ENCODE results near the gene GSDME.

Gene GSDME

DNA sequence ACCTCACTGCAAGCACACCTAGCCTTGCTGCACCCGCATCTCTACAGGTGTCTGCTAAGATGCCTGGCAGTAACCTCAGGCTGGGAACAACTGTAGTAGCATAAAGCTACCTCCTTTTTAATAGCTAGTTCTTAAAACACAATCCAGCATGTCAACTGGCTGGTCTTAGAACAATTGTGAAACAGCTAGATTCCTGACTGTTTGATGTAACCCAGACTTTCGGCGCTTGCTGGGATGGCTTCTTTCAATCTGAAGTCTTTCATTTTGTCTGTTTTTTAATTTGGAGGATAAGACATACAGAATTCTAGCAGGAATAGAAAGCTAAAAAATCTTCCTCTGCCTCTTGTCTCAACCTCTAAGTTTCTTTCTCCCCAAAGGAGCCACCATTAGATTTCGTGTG is 59.8 kb downstream of the GSDME start:
- Histone ChIP-seq H3K9me2 (replicated peaks; ENCODE audit: insufficient read depth, low read length) (no peaks in the 10 kb centered on the region), H3K4me3 (ENCODE audit: low read length) (no peak overlapping the region), H4K20me1 (ENCODE audit: insufficient read depth, low read length) (no peaks in the 10 kb centered on the region), H3K4me2 (ENCODE audit: low read depth, low read length) (no peak overlapping the region), H3K36me3 (replicated peaks; ENCODE audit: insufficient read depth, low read length) (no peaks in the 10 kb centered on the region), H3K79me2 (ENCODE audit: low read length) (no peaks in the 10 kb centered on the region), H2AFZ (ENCODE audit: low read length) (no peak overlapping the region), H3F3A (ENCODE audit: insufficient read depth, low read length) (no peaks in the 10 kb centered on the region), H3K9ac (ENCODE audit: low read length) (no peak overlapping the region), H3K27me3 (replicated peaks; ENCODE audit: insufficient read depth, low read length) (no peaks in the 10 kb centered on the region), H3K27ac (ENCODE audit: low read length) (no peak overlapping the region), H3K4me1 (ENCODE audit: low read length) (no peaks in the 10 kb centered on the region), H3K9me3 (replicated peaks; ENCODE audit: insufficient read depth, low read length) (no peaks in the 10 kb centered on the region)
- TF ChIP-seq EZH2 (optimal IDR thresholded peaks at IDR 0.05; ENCODE audit: low read depth, low read length) (no peak), EZH2phosphoT487 (IDR thresholded peaks at IDR 0.05; ENCODE audit: low read length) (no peak)
- TF ChIP-seq, protein P1, sequence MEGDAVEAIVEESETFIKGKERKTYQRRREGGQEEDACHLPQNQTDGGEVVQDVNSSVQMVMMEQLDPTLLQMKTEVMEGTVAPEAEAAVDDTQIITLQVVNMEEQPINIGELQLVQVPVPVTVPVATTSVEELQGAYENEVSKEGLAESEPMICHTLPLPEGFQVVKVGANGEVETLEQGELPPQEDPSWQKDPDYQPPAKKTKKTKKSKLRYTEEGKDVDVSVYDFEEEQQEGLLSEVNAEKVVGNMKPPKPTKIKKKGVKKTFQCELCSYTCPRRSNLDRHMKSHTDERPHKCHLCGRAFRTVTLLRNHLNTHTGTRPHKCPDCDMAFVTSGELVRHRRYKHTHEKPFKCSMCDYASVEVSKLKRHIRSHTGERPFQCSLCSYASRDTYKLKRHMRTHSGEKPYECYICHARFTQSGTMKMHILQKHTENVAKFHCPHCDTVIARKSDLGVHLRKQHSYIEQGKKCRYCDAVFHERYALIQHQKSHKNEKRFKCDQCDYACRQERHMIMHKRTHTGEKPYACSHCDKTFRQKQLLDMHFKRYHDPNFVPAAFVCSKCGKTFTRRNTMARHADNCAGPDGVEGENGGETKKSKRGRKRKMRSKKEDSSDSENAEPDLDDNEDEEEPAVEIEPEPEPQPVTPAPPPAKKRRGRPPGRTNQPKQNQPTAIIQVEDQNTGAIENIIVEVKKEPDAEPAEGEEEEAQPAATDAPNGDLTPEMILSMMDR (IDR thresholded peaks at IDR 0.05; ENCODE audit: low read length) = no peak
- DNase-seq = no peak

DNA sequence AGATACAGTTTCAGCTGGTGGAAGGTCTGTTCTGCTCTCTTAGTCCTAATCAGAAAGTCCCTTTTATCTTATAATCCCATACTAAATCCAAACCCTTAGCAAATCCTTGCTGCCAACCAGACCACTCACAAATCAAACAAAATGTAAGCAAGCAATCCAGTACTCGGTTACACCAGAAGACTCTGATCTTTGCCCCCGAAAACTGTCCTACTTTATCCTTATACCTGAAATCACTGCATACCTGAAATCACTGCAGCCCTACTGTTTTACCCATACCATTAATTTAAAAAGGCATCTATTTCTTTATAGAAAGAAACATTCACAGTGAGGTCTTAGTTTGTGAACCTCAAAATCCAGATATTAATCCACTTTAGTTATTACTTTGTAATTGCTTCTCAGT is 64.7 kb downstream of the GSDME start:
- Histone ChIP-seq H3F3A (ENCODE audit: insufficient read depth, low read length) (no peaks in the 10 kb centered on the region), H4K20me1 (ENCODE audit: insufficient read depth, low read length) (no peaks in the 10 kb centered on the region), H3K79me2 (ENCODE audit: low read length) (no peaks in the 10 kb centered on the region), H3K9me2 (replicated peaks; ENCODE audit: insufficient read depth, low read length) (no peaks in the 10 kb centered on the region), H2AFZ (ENCODE audit: low read length) (no peak overlapping the region), H3K9me3 (replicated peaks; ENCODE audit: insufficient read depth, low read length) (no peaks in the 10 kb centered on the region), H3K4me2 (ENCODE audit: low read depth, low read length) (no peak overlapping the region), H3K9ac (ENCODE audit: low read length) (no peak overlapping the region), H3K27me3 (replicated peaks; ENCODE audit: insufficient read depth, low read length) (no peaks in the 10 kb centered on the region), H3K4me3 (ENCODE audit: low read length) (no peak overlapping the region), H3K27ac (ENCODE audit: low read length) (no peak overlapping the region), H3K4me1 (ENCODE audit: low read length) (no peaks in the 10 kb centered on the region), H3K36me3 (replicated peaks; ENCODE audit: insufficient read depth, low read length) (no peaks in the 10 kb centered on the region)
- TF ChIP-seq, protein P1 (IDR thresholded peaks at IDR 0.05; ENCODE audit: low read length) = no peak
- TF ChIP-seq EZH2 (optimal IDR thresholded peaks at IDR 0.05; ENCODE audit: low read depth, low read length) (no peak), EZH2phosphoT487 (IDR thresholded peaks at IDR 0.05; ENCODE audit: low read length) (no peak)
- no peak for DNase-seq

DNA sequence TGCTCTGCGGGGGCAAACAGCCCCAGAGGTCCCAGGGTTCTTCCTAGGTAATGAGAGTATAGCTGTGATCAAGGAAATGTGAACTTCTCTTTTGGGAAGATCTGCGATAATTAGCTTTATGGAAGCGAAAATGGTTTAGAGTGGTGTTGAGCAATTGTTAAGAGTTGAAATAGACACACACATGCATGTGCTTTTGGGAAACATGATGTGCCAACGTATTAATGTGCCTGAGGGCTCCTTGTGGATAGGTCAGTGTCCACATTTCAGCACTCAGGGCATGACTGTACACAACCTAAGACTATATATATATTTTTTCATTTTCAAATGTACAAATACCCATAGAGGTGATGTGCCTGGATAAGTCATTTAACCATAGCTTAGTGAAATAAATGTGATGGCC is 67.0 kb downstream of the GSDME start:
- Histone ChIP-seq H3K36me3 (replicated peaks; ENCODE audit: insufficient read depth, low read length) (no peaks in the 10 kb centered on the region), H3K9me3 (replicated peaks; ENCODE audit: insufficient read depth, low read length) (no peaks in the 10 kb centered on the region), H2AFZ (ENCODE audit: low read length) (no peak overlapping the region), H3K4me2 (ENCODE audit: low read depth, low read length) (no peak overlapping the region), H3K9ac (ENCODE audit: low read length) (no peak overlapping the region), H3K4me3 (ENCODE audit: low read length) (no peak overlapping the region), H3K79me2 (ENCODE audit: low read length) (no peaks in the 10 kb centered on the region), H3K4me1 (ENCODE audit: low read length) (no peaks in the 10 kb centered on the region), H3K27ac (ENCODE audit: low read length) (no peak overlapping the region), H3K9me2 (replicated peaks; ENCODE audit: insufficient read depth, low read length) (no peaks in the 10 kb centered on the region), H4K20me1 (ENCODE audit: insufficient read depth, low read length) (no peaks in the 10 kb centered on the region), H3K27me3 (replicated peaks; ENCODE audit: insufficient read depth, low read length) (no peaks in the 10 kb centered on the region), H3F3A (ENCODE audit: insufficient read depth, low read length) (no peaks in the 10 kb centered on the region)
- TF ChIP-seq, protein P1 (IDR thresholded peaks at IDR 0.05; ENCODE audit: low read length) = no peak
- DNase-seq = no peak

Measured in MM.1S (cell line).